SK-N-SH treated with all-trans-retinoic acid at 6 μM for 48 hours (cell line): Measurements from ENCODE around the gene N4BP2.

Experiments used
- ARNTL ChIP-seq: fragments of 450-650 bp; formaldehyde crosslinking; IDR thresholded peaks from 2 replicates; pipeline ENCODE4 v1.5.0; 2020; ENCODE audit warnings: low read depth, mild to moderate bottlenecking, moderate library complexity, borderline replicate concordance
- BACH2 ChIP-seq: fragments of 250-450 bp; sonication (Bioruptor Pico); IDR thresholded peaks from 2 replicates; pipeline ENCODE4 v1.9.0; 2021; ENCODE audit warnings: mild to moderate bottlenecking, borderline replicate concordance
- CSRNP3 ChIP-seq: fragments of 250-450 bp; sonication (Bioruptor Pico); IDR thresholded peaks from 2 replicates; pipeline ENCODE4 v1.5.1; 2021; ENCODE audit warnings: mild to moderate bottlenecking, moderate library complexity
- ESRRG ChIP-seq: fragments of 250-450 bp; sonication (Bioruptor Pico); IDR thresholded peaks from 2 replicates; pipeline ENCODE4 v1.6.1; 2021; ENCODE audit warnings: mild to moderate bottlenecking
- ISL1 ChIP-seq: fragments of 250-450 bp; sonication (Bioruptor Pico); IDR thresholded peaks from 2 replicates; pipeline ENCODE4 v2.1.2; 2022; ENCODE audit warnings: mild to moderate bottlenecking, moderate library complexity
- PATZ1 ChIP-seq: fragments of 250-450 bp; sonication (Bioruptor Pico); IDR thresholded peaks from 2 replicates; pipeline ENCODE4 v1.8.0; 2020; ENCODE audit warnings: mild to moderate bottlenecking, moderate library complexity, borderline replicate concordance
- POU6F1 ChIP-seq: fragments of 250-450 bp; sonication (Bioruptor Pico); IDR thresholded peaks from 2 replicates; pipeline ENCODE4 v1.8.0; 2021; ENCODE audit warnings: low read depth, mild to moderate bottlenecking, moderate library complexity, borderline replicate concordance
- PPARA ChIP-seq: fragments of 250-450 bp; sonication (Bioruptor Pico); IDR thresholded peaks from 2 replicates; pipeline ENCODE4 v1.5.0; 2020; ENCODE audit warnings: mild to moderate bottlenecking, borderline replicate concordance
- RARB ChIP-seq: fragments of 250-450 bp; sonication (Bioruptor Pico); IDR thresholded peaks from 2 replicates; pipeline ENCODE4 v1.8.0; 2021; ENCODE audit warnings: mild to moderate bottlenecking, moderate library complexity
- ZFP3 ChIP-seq: fragments of 250-450 bp; sonication (Bioruptor Pico); IDR thresholded peaks from 2 replicates; pipeline ENCODE4 v1.5.0; 2020; ENCODE audit warnings: mild to moderate bottlenecking, moderate library complexity
- ZFP30 ChIP-seq: fragments of 450-650 bp; formaldehyde crosslinking; IDR thresholded peaks from 2 replicates; pipeline ENCODE4 v1.5.0; 2022; ENCODE audit warnings: mild to moderate bottlenecking, moderate library complexity
- ZNF565 ChIP-seq: fragments of 450-650 bp; formaldehyde crosslinking; conservative IDR thresholded peaks from 2 replicates; pipeline ENCODE4 v1.5.0; 2020; ENCODE audit warnings: low read depth, mild to moderate bottlenecking, moderate library complexity
- ZNF70 ChIP-seq: fragments of 450-650 bp; formaldehyde crosslinking; IDR thresholded peaks from 2 replicates; pipeline ENCODE4 v1.5.0; 2020; ENCODE audit warnings: mild to moderate bottlenecking, moderate library complexity

GRCh38 chr4:40193016-40193571, 136.4 kb downstream of the N4BP2 start:
- TF ChIP-seq RARB, result no peak
- no peak for TF ChIP-seq BACH2 (CRISPR knock-in tag)
- TF ChIP-seq PPARA (CRISPR knock-in tag), result no peak
- no peak for TF ChIP-seq ZFP30 (CRISPR knock-in tag)
- TF ChIP-seq ISL1, result no peak
- TF ChIP-seq PATZ1 (CRISPR knock-in tag), result no peak
- no peak for TF ChIP-seq ZNF565 (CRISPR knock-in tag)
- TF ChIP-seq ARNTL, result no peak
- no peak for TF ChIP-seq POU6F1 (CRISPR knock-in tag)
- TF ChIP-seq ZNF70 (CRISPR knock-in tag), result no peak
- no peak for TF ChIP-seq ZFP3 (CRISPR knock-in tag)
- no peak for TF ChIP-seq ESRRG (CRISPR knock-in tag)
- no peak for TF ChIP-seq CSRNP3 (CRISPR knock-in tag)
